GM18519 (cell line): Measurements from ENCODE around the gene ZNF516.

Source experiments
- ATAC-seq: cut with Tn5 transposase; IDR thresholded peaks from one replicate; pipeline ENCODE4 v1.9.1; 2021; ENCODE audit warnings: mild to moderate bottlenecking, moderate library complexity; ENCODE audit not compliant: unreplicated experiment, low FRiP score

Gene ZNF516

DNA sequence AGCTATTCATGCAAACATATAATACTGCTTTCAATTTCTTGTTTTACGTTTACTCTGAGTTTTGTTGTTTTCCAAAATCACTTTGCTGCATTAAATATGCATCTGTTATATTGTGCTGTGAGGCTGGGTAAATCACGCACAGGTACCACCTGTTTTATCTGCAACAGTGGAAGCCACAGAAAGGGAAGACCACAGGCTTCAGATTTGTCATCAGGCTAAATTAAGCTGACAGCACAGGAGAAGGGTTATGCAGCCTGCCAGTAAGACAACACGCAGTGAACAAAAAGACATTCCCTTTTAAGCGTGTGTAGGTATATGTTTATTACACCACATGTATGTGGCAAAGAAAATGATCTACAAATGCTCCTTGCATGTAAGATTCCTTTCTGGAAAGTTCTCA, 38.2 kb downstream of the ZNF516 start:
- ATAC-seq, result peak; percentile 60

DNA sequence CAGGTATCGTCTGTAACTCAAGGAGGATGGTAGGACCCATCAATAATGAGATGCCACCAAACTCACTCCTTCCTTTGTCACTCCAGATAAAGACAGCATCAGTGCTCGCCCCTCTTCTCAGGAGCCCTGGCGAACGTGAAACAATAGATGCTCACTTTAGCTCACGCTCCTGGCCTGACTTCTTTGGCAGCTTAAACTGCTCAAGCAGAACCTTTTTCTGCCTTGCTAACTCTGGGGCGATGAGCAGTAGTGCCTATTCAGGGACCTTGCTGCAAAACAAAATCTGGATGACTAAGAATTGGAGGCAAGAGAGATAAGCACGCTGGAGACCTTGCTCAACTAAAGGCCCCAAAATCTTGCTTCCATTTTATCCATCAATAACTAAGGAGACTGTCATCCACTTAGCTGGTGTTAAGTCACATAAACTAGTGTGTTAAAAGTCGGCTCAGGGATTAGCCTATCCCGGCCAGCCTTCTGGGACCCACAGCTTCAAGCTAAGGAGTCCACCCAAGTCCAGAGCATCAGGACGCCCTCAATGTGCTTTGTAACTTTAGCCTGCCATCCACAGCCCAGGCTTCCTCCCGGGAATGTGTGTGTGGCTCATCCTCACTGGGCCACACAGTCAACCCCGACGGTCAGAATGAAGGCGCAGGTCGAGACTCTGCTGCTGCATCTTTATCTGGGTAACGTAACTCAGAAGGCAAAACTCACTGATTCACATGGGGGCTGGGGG, 38.9 kb downstream of the ZNF516 start:
- ATAC-seq, result peak; percentile 31

DNA sequence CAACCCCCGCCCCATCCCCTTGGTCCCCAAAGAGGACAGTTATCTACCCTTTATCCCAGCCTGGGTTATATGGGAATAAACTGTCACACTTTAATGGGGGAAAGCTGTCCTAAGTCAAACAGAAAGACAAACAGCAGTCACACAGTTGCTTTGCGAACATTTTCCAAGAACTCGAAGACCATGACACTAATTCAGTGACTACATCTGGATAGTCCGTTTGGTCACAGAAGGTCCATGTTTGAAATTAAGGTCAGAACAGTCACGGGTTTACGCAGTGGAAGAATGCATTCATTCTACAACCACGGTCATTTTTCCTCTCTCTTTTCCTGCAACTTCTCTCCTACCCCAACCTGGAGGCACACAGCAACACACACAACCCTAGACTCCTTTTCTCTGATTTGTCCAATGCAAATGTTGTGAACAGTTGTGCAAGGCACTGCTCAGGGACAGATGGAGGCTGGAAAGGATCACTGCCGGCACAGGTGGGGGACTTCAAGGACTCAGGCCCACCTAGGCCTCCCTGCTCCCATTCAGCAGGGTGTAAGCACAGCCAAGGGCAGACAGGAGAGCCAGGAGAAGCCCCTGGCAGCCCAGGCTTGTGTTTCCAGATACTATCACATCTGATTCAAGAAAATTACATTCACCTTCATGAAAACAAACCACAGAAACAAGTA, 39.9 kb downstream of the ZNF516 start:
- no peak for ATAC-seq

DNA sequence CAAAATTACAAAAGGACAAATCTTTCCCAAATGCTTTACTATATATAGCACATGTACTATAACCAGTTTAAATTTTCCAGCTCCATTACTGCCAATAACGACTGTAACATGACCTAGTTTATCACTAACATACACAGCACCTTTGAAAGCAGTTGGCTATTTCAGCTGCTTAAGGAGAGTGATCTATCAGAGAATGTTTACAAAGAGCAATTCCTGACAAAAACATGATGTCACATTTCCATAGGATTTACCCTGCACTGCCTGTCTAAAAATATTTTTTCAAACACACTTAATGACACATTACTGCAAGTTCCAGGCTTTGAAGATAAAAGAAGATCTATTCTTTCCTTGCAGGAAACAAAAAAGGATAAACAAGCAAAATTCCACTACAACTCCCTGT, 40.6 kb downstream of the ZNF516 start:
- ATAC-seq, result no peak

DNA sequence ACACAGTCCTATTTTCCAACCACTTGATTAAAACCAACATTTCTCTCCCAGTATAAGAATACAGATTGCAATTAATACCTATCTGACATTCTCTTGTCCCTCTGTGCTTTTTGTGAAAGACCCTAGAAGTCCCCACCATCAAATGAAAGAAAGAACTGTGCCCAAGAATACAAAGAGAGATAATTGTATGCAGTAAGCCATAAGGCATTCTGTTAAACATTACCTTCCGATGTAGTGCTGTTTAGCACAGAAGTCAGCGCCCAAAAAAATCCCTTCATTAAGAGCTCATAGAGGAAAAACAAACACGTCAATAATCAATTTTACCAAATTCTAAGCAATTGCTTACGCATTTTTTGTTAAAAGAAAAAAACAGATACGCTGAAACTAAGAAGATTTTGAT, 41.1 kb downstream of the ZNF516 start:
- ATAC-seq, result no peak

DNA sequence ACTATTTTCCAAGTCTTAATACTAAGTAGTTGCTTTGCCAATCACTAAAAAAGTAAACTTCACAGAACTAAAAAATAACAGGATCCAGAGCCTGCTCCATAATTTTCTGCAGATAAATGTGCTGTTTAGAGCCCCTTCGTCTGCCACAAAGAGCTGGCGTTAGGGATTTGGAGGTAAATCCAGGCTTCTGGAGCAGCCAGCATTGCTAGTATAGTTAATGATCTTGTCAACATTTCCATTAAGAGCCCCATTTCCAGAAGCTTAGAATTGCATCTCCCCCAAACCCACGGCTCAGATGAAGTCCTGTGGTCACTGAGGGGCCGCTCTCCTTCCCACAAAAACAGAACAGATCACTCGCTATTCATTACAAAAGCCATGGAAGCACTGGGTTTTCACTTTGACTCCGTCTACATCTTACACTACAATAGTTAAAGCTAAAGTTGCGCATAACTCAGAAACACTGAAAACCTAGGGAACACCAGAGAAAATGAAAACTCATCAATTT, 41.9 kb downstream of the ZNF516 start:
- no peak for ATAC-seq

DNA sequence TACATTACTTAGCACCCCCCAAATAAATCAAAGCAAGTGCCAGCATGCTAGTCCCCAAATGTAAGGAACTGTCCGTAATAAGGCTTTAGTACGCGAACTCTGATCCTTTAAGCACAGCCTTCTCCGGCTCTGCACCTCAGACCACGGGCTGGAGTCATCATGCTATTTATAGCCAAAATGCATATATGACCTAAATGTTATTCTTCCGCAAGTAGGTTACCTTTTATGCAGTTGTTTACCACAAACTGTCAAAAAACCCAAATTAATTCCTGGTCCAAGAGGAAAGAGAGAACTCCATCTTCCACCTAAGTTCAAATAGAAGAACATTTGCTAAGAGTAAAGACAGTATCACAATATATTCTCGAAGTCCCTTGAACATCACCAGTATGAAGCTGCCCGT, 42.7 kb downstream of the ZNF516 start:
- no peak for ATAC-seq

DNA sequence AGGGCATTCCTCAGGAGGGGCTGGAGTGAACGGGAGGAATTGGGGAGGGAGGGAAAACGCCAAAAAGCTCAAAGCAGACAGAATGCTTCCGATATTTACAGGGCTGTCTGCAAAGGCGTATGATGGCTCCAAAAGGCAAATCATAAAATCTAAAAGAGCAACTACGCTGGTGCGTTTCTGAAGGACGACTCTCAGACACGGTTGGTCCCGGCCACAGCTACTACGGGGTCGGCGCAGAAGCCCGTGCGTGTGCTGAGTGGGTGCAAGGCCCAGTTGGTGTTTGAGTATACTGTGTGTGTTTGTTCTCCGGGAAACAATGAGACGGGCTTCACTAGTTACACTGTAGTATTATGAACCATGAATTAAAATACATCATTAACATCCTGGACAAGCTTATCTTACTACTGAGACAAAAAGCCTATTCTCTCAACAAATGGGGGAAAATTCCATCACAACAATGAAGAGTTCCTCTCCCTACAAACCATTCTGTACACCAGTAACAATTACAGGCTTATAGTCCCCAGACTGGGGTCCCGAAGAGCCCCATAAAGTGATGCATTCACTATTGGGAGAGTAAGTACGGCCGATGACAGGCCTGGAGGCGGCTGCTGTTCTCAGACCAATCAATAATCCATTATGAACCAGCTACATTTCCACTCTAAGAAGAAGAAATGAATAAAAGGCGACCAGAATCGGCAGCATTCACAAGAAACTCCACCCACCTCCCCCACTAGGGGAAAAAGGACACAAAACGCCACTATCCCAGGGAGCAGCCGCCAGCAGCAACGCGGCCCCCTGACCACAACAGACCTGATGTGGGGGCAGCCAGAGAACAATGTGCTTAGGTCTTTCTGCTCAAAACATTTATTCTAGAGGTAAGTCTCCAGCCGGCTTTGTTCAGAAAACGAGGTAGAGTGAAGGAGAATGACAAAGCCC, 43.4 kb downstream of the ZNF516 start:
- no peak for ATAC-seq

DNA sequence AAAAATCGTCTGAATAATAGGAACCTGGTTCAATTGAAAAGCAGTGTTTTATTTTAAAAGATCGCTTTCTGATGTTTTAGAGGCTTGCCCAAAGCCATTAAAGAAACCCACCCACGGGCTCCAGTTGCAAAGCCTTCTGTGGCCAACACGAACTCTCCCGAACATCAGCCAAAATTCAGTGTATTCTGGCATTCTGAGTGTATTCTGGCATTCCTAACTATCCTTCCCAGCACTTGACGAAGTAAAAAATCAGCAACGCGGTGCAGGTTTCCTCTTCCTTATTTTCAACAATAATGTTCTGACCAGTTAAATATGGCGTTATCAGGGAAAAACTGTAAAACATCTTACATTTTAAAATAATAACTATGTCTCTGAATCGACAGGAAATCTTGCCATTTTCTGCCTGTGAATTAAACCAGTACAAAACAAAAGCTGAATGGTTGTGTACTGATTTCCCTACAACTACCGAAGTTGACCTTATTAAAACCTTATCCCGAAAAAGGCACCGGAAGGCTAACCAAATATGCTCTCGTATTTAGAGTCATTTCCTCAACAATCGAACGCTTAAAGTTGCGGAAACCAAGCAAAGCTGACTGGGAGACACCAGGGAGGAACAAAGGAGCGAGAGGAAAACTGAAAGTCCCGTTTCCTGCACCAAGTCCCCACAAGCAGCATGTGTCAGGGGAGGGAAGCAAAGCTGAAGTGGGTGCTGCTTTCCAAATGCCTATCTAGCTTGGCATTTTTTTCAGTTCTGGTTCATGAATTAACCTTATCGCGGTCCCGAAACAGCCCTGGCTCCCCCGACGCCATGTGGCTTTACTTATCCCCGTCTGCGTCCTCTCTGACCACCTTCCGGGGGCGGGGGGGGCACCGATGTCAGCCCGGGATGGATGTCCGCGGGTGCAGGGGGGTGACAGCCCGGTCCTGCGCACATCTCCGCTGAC, 44.3 kb downstream of the ZNF516 start:
- ATAC-seq, result no peak

DNA sequence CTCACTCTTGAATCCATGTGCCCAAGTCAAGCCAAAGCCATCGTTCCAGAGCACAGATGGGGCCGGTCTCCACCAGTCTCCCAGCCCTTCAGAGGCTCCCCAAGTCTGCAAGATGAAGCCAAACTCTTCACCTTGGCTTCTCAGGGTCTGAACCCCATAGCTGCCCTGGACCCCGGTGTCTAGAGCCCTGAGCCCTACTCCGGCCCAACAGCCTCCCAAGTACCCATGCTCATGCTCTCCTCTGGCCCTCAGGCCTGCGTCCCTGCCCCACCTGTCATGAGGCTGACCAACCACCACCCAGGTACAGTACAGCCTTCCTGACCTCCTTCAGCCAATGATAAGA, 46.0 kb downstream of the ZNF516 start:
- no peak for ATAC-seq

DNA sequence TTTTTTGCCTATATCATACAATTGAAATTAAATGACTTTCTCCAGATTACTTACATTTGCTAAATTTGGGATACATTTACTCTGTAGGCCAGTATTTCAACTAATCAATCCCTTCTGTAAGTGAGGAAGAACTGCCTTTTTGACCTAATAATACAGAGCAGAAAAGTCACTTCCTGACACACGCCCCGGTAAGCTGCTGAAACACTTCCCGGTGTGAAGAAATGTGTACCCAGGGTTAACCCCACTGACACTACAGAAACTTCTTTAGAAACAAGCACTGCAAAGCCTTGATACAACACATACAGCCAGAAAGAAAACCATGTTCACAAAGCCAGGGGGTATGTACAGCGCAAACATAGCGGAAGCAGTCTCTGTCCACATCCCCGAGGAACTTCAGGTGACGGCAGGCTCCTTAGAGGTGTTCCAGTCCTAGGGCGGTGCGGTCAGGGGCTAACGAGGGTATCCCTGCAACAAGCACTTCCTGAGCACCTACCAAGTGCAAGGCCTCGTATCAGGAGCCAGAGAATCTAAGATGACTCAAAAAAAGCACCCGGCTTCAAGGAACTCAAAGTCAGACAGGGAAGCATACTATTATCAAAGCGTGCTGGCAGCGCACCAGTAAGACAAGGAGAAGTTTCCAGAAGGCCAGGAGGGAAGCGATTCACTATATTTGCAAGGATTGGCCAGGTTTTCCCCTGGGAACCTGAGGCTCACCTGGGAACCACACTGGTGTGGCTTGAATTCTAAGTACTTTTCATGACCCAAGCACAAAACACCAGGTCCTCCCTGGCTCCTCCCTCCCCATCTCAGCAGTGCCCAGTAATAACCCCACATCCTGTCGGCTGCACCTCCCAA, 46.6 kb downstream of the ZNF516 start:
- ATAC-seq, result no peak

DNA sequence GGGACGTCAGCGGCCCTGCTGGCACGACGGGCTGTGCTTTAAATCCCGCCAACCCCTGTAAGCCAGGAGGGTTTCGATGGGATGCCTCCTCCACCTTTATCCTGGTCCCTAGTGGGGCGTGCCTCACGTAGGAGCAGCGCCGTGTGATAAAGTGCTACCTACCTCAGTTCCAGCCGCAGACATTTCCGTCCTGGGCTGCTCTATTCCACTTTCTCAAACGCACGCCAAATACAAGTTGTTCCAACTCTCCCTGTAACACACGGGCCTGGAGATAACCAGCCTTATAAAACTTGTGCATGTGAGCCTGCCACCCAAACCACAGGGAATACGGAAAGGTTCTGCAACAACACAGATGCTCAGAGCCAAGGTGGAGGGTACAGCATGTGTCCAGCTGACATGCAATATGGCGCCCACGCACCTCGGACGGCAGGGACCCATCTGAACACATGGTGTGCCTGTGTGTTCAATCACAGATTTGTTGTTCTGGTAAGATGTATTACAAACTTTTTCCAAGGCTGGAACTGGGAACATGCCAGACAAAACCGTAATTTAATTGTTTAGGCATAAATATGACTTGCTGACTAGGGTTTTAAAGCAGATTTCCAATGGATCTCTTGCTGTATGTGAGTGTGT, 47.7 kb downstream of the ZNF516 start:
- ATAC-seq, result no peak

DNA sequence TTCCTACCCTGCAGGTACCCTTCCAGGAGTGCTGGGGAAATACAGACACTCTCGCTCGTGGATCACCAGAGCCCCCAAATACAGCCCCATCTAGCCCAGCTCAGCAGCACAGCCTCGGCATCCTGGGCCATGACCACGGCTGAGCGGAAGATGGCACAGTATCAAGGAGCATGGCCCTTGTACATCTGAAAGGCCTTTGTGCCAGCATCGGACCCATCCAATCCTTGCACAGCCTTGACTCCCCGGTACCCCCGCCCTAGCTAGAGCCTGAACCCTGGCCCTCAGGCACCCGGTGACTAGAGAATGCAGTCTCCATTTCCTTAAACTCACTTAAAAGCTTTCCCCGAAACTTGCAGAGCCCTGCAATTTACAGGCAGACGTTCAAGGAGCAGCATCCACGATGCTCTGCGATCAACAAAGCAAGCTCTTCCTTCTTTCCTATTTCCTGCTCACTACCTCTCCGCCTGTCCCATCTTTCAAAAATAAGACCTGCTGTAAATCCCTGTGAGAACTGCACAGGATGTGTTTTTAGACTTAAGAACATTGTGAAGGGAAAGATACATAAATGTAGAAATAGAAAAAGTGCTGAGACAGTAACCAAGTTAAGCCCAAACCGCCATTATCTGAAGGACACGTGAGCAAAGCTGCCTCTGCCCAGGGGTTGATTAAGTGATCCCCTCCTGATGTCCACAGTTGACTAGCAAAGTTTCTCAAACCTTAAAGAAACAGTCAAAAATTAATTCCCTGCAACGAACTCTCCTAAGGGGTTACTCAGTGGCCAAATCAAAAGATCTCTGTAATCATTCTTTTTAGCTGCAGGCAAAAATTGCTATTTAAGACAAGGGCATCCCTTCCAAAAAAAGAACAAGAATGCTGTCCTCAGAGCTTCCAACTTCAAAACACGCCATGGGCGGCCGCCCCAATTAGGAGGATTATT, 48.5 kb downstream of the ZNF516 start:
- ATAC-seq, result no peak

DNA sequence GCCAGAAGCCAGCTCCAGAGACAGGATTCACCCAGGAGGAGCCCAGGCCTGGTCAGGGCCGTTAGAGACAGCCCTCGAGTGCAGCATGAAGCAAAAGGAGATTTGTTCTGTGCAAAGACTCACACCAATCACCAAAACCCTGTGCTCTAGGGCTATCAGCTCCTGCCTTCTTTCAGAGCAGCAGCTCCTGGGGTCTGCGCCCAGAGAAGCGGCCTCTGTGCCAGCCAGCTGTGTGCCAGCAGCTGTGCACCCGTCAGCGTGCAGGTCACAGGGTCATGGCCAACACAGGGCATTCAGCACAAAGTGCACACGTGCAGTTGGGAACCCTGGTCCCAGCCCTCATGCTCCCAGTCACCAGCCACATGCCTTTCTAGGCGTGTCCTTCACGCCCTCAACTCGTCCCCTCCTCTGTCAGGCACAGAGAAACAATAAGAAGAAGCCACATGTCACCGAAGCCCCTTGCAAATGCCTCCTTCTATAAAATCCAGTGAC, 49.3 kb downstream of the ZNF516 start:
- ATAC-seq, result no peak

DNA sequence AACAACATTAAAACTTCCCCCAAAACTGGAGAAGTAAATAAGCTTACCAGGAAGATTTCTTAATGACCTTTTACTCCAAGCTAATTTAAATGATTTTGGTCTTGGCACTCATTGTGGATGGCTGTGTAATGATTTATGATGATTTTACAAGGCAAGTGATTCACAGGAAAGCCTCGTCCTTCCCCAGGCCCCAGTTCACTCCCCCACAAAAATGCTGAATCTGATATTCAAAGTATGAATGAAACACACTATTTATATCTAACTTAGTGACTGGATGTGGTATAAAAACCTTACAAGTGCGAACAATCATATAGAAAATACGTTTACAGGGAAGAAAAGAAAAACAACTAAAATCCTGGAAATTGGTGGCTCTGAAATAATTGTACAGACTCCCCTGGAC, 49.8 kb downstream of the ZNF516 start:
- no peak for ATAC-seq

DNA sequence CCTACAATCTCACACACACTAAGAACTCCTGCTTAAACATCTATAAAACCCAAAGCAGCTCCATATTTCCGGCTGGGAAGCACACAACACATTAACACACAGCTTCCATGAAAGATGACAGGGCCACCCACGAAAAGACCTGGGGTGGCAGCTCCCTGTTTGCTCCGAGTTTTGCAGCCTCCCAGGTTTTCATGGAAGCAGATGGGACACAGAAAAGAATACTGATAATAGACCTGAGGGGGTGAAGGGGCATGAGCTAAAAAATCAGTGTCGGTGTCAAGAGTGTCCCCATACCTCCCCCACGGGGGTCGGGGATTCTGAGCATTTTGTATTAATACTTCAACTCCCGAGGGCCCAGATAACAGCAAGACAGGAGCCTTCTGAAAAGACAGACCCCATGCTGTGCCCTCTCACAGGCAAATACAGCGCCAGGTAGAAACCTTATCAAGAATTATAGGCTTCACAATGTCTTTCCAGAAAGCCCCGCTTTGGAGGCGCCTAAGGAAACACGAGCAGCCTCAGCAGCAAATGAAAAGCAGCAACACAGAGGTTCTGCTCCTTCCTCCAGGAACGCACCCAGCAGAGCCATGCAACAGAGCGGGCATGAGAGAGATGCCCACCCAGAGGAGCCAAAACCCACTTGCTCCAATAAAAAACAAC, 50.5 kb downstream of the ZNF516 start:
- ATAC-seq, result no peak
